KMS-11 (cell line): ENCODE results near the gene CTSZ.

Experiments used
- H2AFZ ChIP-seq: fragments of 200-600 bp; sonication (generic); 2 replicates; pipeline ENCODE4 v1.6.1; 2016; ENCODE audit warnings: antibody characterized with exemption, mixed run types, low read depth
- H3K27ac ChIP-seq: fragments of 200-600 bp; sonication (generic); 2 replicates; pipeline ENCODE4 v1.6.1; 2016; ENCODE audit warnings: mild to moderate bottlenecking, mixed run types
- H3K27me3 ChIP-seq: fragments of 200-600 bp; sonication (generic); 2 replicates; pipeline ENCODE4 v1.6.1; 2017; ENCODE audit warnings: mild to moderate bottlenecking, low read depth, mixed run types, moderate library complexity; ENCODE audit not compliant: insufficient read depth
- H3K36me3 ChIP-seq: fragments of 200-600 bp; sonication (generic); 2 replicates; pipeline ENCODE4 v1.6.1; 2017; ENCODE audit warnings: mild to moderate bottlenecking, mixed run types; ENCODE audit not compliant: insufficient read depth
- H3K4me1 ChIP-seq: fragments of 200-600 bp; sonication (generic); 2 replicates; pipeline ENCODE4 v1.6.1; 2016; ENCODE audit warnings: mild to moderate bottlenecking, low read depth, mixed run types; ENCODE audit not compliant: poor library complexity, severe bottlenecking
- H3K4me2 ChIP-seq: fragments of 200-600 bp; sonication (generic); 2 replicates; pipeline ENCODE4 v1.7.0; 2016; ENCODE audit warnings: mild to moderate bottlenecking, mixed run types
- H3K4me3 ChIP-seq: fragments of 200-600 bp; sonication (generic); IDR thresholded peaks from 2 replicates; pipeline ENCODE4 v1.6.1; 2017; ENCODE audit warnings: low read depth, low read length, mixed read lengths; ENCODE audit not compliant: insufficient read depth
- H3K79me2 ChIP-seq: fragments of 200-600 bp; sonication (generic); 2 replicates; pipeline ENCODE4 v1.6.1; 2016; ENCODE audit warnings: low read depth, mixed run types; ENCODE audit not compliant: insufficient read depth
- H3K9ac ChIP-seq: fragments of 200-600 bp; sonication (generic); 2 replicates; pipeline ENCODE4 v1.6.1; 2016; ENCODE audit warnings: mild to moderate bottlenecking, mixed run types
- H4K20me1 ChIP-seq: fragments of 200-600 bp; sonication (generic); 2 replicates; pipeline ENCODE4 v1.6.1; 2016; ENCODE audit warnings: mild to moderate bottlenecking, mixed run types; ENCODE audit not compliant: insufficient read depth
- TF ChIP-seq, protein P1 (sequence below): fragments of 200-600 bp; sonication (generic); conservative IDR thresholded peaks from 2 replicates; pipeline ENCODE4 v1.6.1; 2017; ENCODE audit warnings: low read depth, mild to moderate bottlenecking, antibody characterized with exemption, low read length, moderate library complexity, mixed read lengths

CTSZ gene

DNA sequence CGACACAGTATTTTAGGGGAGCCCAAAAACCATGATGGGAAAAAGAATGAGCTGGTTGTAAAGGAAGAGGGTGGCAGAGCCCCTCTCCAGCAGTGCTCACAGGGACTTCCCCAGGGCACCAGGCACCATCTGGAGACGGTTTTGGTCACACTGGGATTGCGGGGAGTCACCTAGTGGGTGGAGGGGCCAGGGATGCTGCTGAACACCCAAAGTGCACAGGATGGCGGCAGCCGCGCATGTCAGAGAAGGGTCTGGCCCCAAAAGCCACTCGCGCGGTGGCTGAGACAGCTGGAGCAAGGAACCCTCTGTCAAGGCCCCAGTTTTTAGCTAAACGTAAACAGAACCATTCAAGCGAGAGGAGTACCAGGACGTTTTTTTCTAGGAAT, 10.8 kb downstream of the CTSZ start:
- no peak overlapping the region for H3K9ac ChIP-seq
- peaks cover 14% of the 10 kb centered on the region; the same call in 1 of the 2 replicates for H3K36me3 ChIP-seq
- H3K4me3 ChIP-seq, result no peak overlapping the region
- TF ChIP-seq, protein P1, sequence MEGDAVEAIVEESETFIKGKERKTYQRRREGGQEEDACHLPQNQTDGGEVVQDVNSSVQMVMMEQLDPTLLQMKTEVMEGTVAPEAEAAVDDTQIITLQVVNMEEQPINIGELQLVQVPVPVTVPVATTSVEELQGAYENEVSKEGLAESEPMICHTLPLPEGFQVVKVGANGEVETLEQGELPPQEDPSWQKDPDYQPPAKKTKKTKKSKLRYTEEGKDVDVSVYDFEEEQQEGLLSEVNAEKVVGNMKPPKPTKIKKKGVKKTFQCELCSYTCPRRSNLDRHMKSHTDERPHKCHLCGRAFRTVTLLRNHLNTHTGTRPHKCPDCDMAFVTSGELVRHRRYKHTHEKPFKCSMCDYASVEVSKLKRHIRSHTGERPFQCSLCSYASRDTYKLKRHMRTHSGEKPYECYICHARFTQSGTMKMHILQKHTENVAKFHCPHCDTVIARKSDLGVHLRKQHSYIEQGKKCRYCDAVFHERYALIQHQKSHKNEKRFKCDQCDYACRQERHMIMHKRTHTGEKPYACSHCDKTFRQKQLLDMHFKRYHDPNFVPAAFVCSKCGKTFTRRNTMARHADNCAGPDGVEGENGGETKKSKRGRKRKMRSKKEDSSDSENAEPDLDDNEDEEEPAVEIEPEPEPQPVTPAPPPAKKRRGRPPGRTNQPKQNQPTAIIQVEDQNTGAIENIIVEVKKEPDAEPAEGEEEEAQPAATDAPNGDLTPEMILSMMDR, result no peak
- no peaks in the 10 kb centered on the region; the same call in 1 of the 2 replicates for H3K79me2 ChIP-seq
- H2AFZ ChIP-seq, result no peak overlapping the region
- H3K27ac ChIP-seq, result no peak overlapping the region
- no peak overlapping the region for H3K4me2 ChIP-seq
- no peaks in the 10 kb centered on the region for H3K27me3 ChIP-seq
- H4K20me1 ChIP-seq, result no peaks in the 10 kb centered on the region
- H3K4me1 ChIP-seq, result peaks cover 43% of the 10 kb centered on the region

GRCh38 chr20:58995461-58996225, 11.4 kb downstream of the CTSZ start:
- H3K4me1 ChIP-seq, result peaks cover 45% of the 10 kb centered on the region
- no peak overlapping the region for H3K9ac ChIP-seq
- H4K20me1 ChIP-seq, result no peaks in the 10 kb centered on the region
- TF ChIP-seq, protein P1, result no peak
- H3K27ac ChIP-seq, result no peak overlapping the region
- H3K4me2 ChIP-seq, result no peak overlapping the region
- no peak overlapping the region for H3K4me3 ChIP-seq
- H3K36me3 ChIP-seq, result peaks cover 19% of the 10 kb centered on the region; the same call in 1 of the 2 replicates
- no peaks in the 10 kb centered on the region for H3K27me3 ChIP-seq
- no peak overlapping the region for H2AFZ ChIP-seq
- no peaks in the 10 kb centered on the region; the same call in 1 of the 2 replicates for H3K79me2 ChIP-seq

GRCh38 chr20:58994390-58995159, 12.5 kb downstream of the CTSZ start:
- Histone ChIP-seq H3K4me2 (peak overlapping the region; percentile 31; the same call in 1 of the 2 replicates), H3K4me1 (peaks cover 45% of the 10 kb centered on the region), H3K79me2 (no peaks in the 10 kb centered on the region; the same call in 1 of the 2 replicates), H3K27me3 (no peaks in the 10 kb centered on the region), H2AFZ (no peak overlapping the region), H3K27ac (peak overlapping the region; percentile 48; the same call in 1 of the 2 replicates), H3K4me3 (no peak overlapping the region), H3K36me3 (peaks cover 23% of the 10 kb centered on the region), H4K20me1 (no peaks in the 10 kb centered on the region), H3K9ac (no peak overlapping the region)
- TF ChIP-seq, protein P1, result no peak

GRCh38 chr20:58993332-58994248, 13.5 kb downstream of the CTSZ start:
- TF ChIP-seq, protein P1, result no peak
- H3K36me3 ChIP-seq, result peaks cover 23% of the 10 kb centered on the region
- no peaks in the 10 kb centered on the region for H4K20me1 ChIP-seq
- H3K4me2 ChIP-seq, result peak overlapping the region; percentile 31; the same call in 1 of the 2 replicates
- no peak overlapping the region for H2AFZ ChIP-seq
- no peaks in the 10 kb centered on the region; the same call in 1 of the 2 replicates for H3K79me2 ChIP-seq
- no peaks in the 10 kb centered on the region for H3K27me3 ChIP-seq
- H3K4me1 ChIP-seq, result peaks cover 45% of the 10 kb centered on the region
- H3K9ac ChIP-seq, result no peak overlapping the region; the same call in 1 of the 2 replicates
- peak overlapping the region; percentile 48 for H3K27ac ChIP-seq
- no peak overlapping the region for H3K4me3 ChIP-seq
